Retina (tissue), 1 donor: Measurements from ENCODE around the gene SPRED2.

Experiments
- DNase-seq: peaks from one replicate; pipeline ENCODE4 v3.0.0-alpha.2; 2016

SPRED2 gene

DNA sequence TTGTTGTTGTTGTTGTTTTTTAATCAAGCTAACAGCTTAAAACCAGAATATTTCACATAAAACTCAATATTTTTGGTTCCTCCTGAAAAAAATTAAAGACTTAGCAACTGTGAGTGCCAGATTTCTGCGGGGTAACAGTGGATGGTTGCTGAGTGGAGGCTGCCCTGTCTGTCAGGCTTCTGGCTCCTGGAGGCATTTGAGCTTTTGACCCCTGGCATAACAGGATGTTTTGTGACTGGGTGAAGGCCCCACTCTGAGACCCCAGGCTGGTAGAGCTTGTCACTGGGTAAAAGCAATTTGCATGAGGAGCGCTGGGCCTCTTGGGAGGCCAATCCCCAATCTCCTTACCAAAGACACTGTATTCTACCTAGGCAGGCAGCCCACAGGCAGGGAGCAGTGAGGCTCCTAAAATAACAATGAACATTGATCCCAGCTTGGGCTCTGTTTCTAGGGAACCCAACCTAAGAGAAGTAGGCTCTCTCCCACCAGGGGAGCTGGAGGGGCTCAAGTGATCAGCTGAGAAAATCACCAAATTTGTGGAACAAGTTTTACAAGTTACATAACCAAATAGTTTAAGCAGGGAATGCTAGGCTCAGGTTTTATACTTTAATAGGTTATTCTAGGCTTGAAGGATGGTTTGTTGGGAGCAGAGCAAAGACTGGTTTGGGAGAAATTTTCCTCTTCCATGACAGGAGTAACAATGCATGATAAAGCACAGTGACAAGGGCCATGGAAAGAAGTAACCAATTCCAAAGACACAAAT is 5.9 kb upstream of the SPRED2 start:
- no peak for DNase-seq

GRCh38 chr2:65437392-65438135 is 5.2 kb upstream of the SPRED2 start:
- peak; percentile 24 for DNase-seq

- DNase-seq = no peak
Observed at GRCh38 chr2:65436824-65437221, 4.4 kb upstream of the SPRED2 start.

GRCh38 chr2:65436169-65436823 is 3.9 kb upstream of the SPRED2 start:
- DNase-seq = peak; percentile 92

DNA sequence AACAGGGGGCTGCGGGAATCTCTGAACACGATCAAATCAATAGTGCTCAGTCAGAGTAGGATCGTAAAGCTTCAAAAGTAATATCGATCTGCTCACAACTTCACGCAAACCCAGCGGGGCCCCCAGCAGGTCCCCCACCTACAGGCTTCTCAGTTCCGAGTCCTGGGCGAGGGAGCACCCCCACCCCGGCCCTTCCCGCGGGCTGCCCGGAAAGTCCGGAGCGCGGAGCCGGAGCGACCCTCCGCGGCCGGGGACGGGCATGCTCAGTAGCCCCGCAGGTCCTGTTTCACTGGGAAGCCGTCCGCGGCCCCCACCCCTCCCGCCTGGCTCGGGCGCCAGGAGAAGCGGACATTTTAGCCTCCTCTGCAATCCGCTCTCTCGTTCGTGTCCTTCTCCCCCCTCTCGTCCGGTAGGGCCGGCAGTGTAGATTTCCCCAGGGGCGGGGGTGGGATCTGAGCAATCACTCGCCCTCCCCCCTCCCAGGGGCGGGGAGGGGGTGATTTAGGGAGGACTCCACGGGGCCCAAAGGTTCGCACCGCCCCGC is 3.3 kb upstream of the SPRED2 start:
- DNase-seq = peak; percentile 94

DNA sequence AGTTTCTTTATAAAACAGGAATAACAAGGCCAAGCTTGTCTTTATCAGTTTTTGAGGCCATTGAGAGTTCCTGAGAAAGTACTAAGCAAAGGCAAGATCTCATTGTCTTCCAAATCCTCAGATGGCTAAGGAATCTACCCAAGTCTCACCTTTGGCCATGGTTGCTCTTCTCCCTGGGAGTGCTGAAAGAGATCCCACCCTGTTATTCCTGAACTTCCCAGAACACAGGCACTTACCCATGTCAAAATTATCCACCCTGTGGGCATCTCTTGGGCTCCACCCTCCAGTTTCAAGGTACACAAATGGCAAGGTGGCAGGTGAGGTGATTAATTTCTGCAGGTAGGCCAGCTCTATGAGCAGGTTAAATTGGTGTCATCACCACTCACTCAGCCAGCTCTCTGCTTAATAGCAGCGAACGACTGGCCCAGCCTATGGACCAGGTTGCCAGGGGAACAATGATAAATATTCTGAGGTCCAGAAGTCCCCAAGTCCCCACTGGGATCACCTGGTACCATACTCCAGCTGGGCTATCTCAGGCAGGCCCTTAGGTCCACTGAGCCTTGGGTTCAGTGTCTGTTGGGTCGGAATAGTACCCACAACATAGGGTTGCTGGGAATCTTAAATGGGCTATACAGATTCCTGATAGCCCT is 2.3 kb upstream of the SPRED2 start:
- DNase-seq = no peak

- DNase-seq = peak; percentile 89
Observed at GRCh38 chr2:65431421-65432226, 775 bp downstream of the SPRED2 start.

DNA sequence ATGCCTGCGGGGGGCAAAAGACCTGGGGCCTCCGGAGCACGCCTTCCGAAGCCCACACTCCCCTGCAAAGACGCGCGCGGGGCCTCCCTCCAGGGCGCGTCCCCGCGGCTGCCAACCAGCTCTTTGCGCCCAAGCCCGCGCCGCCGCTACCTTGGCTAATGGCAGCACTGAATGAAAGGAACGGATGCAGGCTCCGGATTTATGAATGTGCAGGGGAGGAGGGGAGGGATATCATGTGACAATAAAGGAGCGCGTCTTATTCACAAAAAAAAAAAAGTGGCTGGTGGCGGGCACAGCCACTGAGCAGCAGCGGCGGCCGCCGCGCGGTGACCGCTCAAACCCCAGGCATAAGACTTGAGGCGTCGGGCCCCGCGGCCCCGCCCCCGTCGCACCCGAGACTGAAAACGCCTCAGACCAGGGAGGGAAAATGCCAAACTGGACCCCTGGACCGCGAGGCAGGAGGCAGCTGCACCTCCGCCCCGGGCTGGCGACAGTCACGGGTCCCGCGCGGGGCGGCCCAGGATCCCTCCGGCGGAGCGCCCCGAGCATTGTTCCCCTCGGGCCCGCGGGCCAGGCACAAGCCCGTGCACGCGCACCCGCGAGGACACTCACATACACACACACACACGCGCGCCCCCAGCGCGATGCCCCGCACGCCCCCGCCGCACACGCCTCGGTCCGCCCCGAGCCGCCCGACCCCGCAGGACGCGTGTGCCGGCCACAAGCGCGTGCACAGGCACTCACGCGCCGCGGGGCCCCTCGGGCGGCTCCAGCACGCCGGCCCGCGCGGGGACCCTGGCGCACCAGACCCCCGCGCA is 1.6 kb downstream of the SPRED2 start:
- peak; percentile 94 for DNase-seq

DNA sequence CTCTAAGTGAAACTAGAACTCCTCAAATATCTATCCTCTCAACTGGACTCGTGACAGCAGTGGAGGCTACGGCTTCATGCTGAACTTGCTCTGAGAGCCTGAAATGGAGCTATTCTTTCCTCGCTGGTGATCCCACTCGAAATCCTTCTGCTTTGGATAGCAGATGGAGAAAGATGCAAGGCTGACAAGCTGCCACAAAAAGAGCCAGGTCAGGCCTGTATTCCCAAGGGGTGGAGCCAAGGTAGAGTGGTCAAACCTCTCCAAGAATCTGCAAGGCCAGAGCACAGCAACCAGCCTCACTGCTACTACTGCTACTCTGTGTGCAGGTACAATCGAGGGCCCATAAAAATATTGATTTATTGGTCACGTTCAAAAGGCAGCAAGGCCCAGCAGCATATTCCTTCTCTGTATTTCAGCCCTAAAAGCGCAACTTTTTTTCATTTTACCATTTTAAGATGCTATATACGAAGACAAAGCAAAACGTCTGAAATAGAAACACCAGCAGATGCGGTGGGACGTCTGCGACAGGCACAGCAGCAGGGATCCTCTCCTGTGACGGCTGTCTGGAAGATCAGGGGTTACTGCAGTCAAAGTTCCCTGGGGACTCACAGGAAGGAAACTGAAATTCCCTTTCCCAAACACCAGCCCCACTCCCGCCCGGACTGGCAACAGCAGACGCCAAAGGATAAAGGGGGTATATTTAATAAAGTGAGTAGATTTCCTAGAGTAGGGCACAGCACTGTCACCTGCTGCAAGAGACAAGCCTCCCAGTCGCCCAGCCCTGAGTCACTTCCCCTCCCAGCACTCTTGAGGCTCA is 2.4 kb downstream of the SPRED2 start:
- DNase-seq = peak; percentile 25

DNA sequence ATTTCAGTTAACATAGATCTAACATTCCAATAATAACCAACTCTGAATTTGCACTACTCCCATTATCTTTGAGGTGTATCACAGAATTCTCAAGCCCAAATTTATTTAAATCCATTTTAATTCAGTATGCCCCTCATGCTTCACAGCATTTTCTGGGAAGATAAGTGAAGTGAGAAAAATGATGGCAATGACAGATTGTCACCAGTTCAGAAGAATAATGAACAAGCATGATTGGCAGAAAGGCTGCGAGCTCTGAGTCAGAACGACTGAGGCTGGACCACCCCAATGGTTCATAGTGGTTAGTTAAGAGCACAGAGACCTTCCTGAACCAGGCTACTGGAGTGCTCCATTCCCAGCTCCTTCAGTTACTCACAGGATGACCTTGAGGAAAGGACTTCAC is 4.9 kb downstream of the SPRED2 start:
- no peak for DNase-seq

DNA sequence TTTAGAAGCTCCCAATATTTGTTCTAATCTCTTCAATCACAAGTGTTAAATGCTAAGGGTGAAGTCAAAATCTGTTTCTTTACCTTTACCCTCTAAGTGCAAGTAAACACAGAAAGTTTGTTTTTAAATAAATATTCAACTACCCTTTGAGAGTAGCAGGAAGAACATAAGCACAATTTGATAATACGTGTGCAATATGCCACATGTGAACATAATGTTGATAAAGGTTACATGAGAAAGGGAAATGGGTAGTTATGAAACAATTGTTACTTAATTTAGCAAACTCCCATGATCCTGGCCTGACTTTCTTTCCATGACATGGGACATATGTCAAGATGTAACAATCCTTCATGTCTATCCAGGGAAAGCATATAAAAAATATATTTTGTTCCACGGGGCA is 7.1 kb downstream of the SPRED2 start:
- DNase-seq = no peak

DNA sequence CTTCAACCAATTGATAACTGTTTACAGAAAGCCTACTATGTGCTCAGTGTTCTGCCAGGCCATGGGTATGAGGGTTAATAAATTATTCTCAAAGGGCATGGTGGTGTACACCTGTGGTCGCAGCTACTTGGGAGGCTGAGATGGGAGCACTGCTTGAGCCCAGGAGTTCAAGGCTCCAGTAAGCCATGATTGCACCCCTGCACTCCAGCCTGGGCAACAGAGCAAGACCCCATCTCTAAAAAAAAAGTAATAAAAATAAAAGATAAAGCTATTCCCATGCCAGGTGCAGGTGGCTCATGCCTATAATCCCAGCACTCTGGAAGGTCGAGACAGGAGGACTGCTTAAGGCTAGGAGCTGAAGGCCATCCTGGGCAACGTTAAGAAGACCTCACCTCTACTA is 8.0 kb downstream of the SPRED2 start:
- no peak for DNase-seq

DNA sequence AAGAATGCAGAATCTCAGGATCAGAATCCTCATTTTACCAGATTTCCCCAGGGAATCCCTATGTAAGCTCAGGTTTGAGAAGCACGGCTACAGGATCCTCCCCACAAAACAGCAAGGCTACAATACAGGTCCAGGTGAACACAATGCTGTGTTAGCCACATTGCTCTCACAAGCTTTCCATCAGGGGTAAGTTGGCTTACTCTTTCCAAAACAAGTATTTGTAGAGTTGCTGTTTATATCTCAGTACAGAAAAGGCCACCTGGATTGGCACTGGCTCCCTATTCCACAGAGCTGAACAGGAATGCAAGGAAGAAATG is 11.0 kb downstream of the SPRED2 start:
- DNase-seq = no peak

DNA sequence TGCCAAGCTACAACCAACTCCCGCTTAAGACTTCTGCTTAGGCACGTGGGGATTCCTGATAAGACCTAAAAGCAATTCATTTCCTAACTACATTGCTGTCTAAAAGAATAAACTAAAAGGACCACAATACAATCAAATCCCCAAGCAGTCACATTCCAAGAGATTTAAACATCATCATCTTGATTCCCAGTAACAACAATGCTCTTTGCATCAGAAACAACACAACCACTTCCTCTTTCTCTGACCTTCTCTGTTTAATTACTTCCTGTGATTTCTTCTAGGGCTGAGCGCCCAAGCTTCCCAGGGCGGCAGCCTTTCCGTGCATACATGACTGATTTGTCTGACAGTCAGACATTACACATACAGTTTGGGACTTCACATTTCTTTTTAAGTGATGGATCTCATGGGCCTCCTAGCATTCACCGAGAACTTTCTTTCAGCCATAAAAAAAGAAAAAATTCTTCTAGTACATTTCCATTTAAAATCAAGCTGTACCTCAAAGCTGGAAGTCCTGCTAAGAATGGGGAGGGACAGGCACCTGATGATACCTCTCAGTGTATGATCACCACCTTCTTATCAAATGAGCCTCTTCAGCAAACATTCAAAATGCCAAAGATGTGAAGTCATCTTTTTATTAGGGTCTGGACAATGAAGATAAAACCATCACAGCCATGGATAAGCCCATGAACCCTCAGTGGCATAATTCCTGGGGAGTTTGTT is 11.5 kb downstream of the SPRED2 start:
- DNase-seq = no peak

DNA sequence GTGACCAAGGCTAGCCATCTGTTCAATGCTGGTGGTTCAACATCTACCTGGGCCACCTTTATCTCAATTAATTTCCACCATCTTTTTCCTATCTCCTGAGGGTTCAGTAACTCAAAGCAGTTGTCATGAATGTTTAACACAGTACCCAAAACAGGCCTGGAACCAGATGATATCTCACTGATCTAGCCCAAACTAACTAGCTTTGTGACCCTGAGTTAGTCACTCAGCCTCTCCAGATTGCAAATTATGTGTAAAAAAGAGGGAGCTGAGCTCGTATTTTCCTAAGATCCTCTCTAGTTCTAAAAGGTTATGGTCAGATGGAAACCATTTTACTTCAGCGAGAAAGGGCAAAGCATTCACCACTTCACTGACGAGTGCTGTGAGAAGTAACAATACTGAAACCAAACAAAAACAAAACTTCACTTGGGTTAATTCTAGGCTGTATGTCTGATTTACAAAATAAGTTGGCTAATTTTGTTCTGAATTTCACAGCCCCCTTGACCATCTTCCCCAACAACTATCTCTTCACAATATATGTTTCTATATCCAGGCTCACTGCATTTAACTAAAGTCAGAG is 14.8 kb downstream of the SPRED2 start:
- DNase-seq = no peak

GRCh38 chr2:65416945-65417344 is 15.5 kb downstream of the SPRED2 start:
- no peak for DNase-seq

- DNase-seq = no peak
Observed at GRCh38 chr2:65416321-65416720, 16.1 kb downstream of the SPRED2 start.

- DNase-seq = no peak
Observed at GRCh38 chr2:65415091-65415490, 17.3 kb downstream of the SPRED2 start.

- no peak for DNase-seq
Observed at GRCh38 chr2:65413610-65414009, 18.8 kb downstream of the SPRED2 start.

GRCh38 chr2:65413106-65413505 is 19.3 kb downstream of the SPRED2 start:
- no peak for DNase-seq
